Astrocyte of the cerebellum (primary cell): Measurements from ENCODE around the gene TNFRSF6B.

ENCODE experiments used
- DNase-seq: peaks from one replicate; pipeline ENCODE4 v3.0.0-alpha.2; 2011; ENCODE audit warnings: low read depth
- H3K4me3 ChIP-seq: 2 replicates; pipeline ENCODE4 v1.5.1; 2011; ENCODE audit warnings: mild to moderate bottlenecking, low read depth, low read length, moderate library complexity
- CTCF ChIP-seq: IDR thresholded peaks from 2 replicates; pipeline ENCODE4 v1.5.1; 2012; ENCODE audit warnings: low read length, low read depth, moderate library complexity, mild to moderate bottlenecking; ENCODE audit errors: missing control alignments
- in situ Hi-C: cut with HindIII; loops from 2 replicates; pipeline ENCODE4 v1.10.0; 2017; ENCODE audit warnings: low sequenced_read_pairs

The TNFRSF6B gene

GRCh38 chr20:63678071-63678470 is 18.4 kb upstream of the TNFRSF6B start:
- TF ChIP-seq CTCF, result no peak
- in situ Hi-C loops, result no loop called here

GRCh38 chr20:63678667-63679465 is 17.6 kb upstream of the TNFRSF6B start:
- no peak for DNase-seq
- in situ Hi-C loops, result no loop called here
- no peak overlapping the region for H3K4me3 ChIP-seq
- TF ChIP-seq CTCF, result no peak

More at GRCh38 chr20:63678071-63678470, 18.4 kb upstream of the TNFRSF6B start:
- no peak overlapping the region for H3K4me3 ChIP-seq
- no peak for DNase-seq

GRCh38 chr20:63679799-63680305 is 16.6 kb upstream of the TNFRSF6B start:
- no peak for TF ChIP-seq CTCF
- no peak overlapping the region for H3K4me3 ChIP-seq
- in situ Hi-C loops, result no loop called here
- no peak for DNase-seq

GRCh38 chr20:63680427-63680826 is 16.0 kb upstream of the TNFRSF6B start:
- no peak for TF ChIP-seq CTCF
- in situ Hi-C loops, result no loop called here
- DNase-seq, result no peak
- H3K4me3 ChIP-seq, result no peak overlapping the region

GRCh38 chr20:63680857-63681608 is 15.4 kb upstream of the TNFRSF6B start:
- no peak for DNase-seq
- in situ Hi-C loops, result no loop called here
- TF ChIP-seq CTCF, result no peak
- H3K4me3 ChIP-seq, result no peak overlapping the region

- no peak for TF ChIP-seq CTCF
- no peak overlapping the region for H3K4me3 ChIP-seq
- no peak for DNase-seq
- in situ Hi-C loops, result no loop called here
Measured at GRCh38 chr20:63681609-63682142, 14.8 kb upstream of the TNFRSF6B start.
